Ovary (tissue), 3 donors: ENCODE data around the gene CRISPLD2.

ENCODE experiments used
- POLR2A ChIP-seq: fragments of 450-650 bp; IDR thresholded peaks from one replicate; pipeline ENCODE4 v1.6.1; 2017; ENCODE audit warnings: antibody characterized with exemption, mild to moderate bottlenecking, moderate library complexity
- TF ChIP-seq, protein P1 (sequence below), 3 donors: fragments of 450-650 bp in 2 of 3; fragments of 200-600 bp in 1 of 3; IDR thresholded peaks; one replicate each; pipeline versions ENCODE4 v1.5.1 to v1.8.0; 2016 to 2022; ENCODE audit warnings: antibody characterized with exemption in 3 of 3, mild to moderate bottlenecking in 1 of 3
- donor health status: DM: no; HTN: no; CAD: no.

GRCh38 chr16:84815462-84815861 lies 4.3 kb upstream of the CRISPLD2 start:
- TF ChIP-seq POLR2A = no peak
- TF ChIP-seq, protein P1, sequence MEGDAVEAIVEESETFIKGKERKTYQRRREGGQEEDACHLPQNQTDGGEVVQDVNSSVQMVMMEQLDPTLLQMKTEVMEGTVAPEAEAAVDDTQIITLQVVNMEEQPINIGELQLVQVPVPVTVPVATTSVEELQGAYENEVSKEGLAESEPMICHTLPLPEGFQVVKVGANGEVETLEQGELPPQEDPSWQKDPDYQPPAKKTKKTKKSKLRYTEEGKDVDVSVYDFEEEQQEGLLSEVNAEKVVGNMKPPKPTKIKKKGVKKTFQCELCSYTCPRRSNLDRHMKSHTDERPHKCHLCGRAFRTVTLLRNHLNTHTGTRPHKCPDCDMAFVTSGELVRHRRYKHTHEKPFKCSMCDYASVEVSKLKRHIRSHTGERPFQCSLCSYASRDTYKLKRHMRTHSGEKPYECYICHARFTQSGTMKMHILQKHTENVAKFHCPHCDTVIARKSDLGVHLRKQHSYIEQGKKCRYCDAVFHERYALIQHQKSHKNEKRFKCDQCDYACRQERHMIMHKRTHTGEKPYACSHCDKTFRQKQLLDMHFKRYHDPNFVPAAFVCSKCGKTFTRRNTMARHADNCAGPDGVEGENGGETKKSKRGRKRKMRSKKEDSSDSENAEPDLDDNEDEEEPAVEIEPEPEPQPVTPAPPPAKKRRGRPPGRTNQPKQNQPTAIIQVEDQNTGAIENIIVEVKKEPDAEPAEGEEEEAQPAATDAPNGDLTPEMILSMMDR (IDR thresholded peaks at IDR 0.05) = no peak
